Pons (tissue), 1 donor: ENCODE results near the gene PTPRM.
"Not testable (repeated sequence)": the region's sequence is repeated elsewhere in the genome, so short reads cannot be mapped to it uniquely, and the experiment has no call there.

ENCODE experiments used
- DNase-seq: peaks from one replicate; pipeline ENCODE4 v3.0.0-alpha.2; 2016; ENCODE audit warnings: low spot score

Gene PTPRM

DNA sequence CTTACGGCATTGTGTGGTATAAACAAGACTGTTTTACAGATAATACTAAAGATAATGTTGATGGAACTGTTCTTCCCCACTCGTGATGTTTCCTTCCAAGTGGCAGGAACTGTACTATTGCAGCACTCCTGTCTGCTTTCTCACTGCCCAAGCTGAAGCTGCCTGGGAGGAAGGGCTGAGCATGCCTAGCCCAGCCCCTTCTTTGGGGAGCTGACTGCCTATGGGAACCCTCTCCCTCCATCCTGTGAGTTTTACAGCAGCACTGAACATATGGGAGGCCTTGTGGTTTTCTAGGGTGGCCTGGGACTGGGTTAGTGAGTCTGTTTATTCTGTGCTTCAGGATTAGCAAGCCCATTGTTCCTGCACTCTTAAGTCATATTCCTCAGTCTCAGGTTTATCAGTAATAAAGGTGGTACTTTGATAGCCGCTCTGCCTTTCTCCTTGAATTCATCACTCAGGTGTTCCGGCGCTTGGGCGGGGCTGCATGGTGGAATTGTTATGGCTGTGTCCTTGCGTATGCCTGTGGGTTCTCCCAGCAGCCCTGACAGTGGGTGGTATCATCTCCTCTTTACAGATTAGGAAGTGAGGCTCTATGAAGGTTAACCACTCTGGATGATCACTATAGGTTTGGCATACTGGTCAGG, 379.7 kb downstream of the PTPRM start:
- DNase-seq, result peak; percentile 58

DNA sequence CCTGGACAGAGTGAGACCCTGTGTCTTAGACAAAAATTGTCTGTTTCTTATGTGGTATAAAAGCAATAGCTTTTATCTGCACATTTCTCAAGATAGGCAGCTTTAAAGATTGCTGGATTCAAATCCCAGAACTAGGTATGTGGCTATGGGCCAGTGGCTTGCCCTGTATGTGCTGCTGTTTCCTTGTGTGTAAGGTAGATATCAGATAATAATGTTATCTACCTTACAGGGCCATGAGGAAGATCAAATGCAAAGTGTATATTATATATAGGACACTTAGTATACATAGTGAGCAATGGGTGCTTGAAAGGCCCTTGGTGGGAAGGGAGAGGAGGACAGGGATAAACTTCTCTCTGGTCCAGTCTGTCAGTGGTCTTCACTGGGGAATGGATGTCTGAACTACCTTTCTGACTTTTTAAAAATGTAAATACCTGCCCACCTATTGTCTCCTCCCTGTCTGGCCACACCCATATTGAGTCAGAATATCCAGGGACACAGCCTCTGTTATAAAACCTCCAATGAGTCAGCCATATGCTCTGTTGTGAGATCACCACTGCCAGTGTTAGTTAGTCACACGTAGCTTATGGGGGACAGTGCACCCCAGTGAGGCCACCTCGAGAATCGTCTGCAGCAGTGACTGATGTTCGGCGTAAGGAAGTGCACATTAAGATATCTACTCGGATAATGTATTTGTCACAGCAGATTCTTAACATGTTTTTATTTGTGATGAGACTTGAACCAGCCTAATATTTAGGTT, 383.4 kb downstream of the PTPRM start:
- no peak for DNase-seq

GRCh38 chr18:7953095-7953958, 386.2 kb downstream of the PTPRM start:
- DNase-seq, result no peak

DNA sequence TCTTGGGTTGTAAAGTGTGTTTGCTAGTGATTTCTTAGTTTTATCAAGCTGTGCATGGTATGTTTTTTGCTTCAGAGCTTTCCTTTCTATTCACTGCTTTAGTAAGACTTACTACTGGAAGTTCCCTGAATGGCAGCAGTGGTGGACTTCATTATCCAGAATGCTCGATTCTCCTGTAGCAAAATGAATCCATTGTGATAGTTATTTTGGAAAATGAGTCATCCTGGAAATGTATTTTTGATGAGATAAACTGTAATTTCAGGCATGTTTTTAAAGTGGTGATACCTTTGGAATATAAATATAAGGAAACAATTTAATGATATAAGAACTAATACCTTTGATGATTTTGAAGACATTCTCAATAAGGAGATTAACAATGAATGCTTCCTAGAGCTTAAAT, 387.1 kb downstream of the PTPRM start:
- no peak for DNase-seq

- no peak for DNase-seq
Observed at GRCh38 chr18:7955175-7955574, 388.1 kb downstream of the PTPRM start.

DNA sequence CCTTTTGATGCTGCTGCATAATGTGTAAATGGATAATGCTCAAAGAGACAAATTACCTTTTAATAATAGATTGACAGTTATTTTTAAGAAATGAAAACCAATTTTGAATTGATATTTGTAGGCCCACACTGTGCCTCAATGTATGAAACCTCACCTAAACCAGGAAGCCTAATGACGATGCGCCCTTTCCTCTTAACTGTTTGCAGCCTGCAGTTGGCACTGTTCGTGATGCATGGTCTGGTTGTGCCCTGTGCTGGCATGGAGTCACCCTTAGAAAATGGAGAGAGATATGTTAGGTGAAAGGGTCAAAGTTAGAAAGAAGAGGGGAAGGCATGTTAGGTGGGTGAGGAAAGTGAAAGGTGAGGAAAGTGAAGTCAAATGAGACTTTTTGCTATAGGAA, 390.2 kb downstream of the PTPRM start:
- DNase-seq, result no peak

DNA sequence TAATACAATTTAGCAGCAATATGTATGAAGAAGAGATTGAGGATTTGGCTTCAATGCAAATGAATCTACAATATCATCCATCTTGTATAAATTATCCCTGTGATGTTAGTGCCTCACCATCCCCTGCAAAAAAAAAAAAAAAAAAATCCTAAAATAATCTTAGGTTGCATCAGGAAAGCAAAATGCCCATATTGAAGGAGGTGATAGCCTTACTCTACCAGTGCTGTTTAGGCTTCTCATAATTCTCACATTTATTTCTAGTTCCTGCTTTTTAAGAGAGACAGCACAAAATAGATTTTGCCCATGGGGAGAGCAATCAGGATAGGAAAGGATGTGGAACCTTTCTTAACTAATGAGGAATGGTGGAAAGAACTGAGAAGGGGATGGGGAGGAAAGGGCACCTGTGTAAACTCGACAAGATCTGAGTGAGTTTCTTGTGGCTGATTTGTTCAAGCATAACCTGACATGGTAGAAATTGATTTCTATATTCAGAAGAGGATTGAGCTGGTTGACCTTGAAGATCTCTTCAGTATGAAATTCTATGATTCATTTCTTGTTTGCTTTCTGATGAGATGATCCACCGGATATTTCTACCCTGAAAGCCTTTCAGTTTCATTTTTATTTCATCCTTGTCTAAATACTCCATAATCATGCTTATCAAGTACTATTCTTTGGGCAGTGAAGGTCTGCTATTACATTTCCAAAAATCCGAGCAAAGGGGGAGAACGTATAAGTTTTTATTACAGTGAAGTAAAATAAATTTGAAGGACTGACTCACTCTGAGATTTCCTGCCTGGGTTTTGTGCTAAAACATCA, 391.2 kb downstream of the PTPRM start:
- no peak for DNase-seq

DNA sequence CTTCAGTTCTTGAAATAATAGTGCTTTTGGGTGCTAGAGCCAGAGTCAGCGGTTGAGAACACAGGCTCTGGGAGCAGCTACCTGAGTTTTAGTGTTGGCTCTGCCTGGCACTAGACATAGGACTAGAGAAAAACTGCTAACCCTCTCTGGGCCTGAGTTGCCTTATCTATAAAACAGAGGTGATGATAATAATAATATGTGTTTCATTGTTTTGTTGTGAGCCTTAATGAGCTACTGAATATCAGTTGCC, 391.7 kb downstream of the PTPRM start:
- no peak for DNase-seq

- DNase-seq, result not testable (repeated sequence)
Observed at GRCh38 chr18:7966682-7967081, 399.6 kb downstream of the PTPRM start.

- DNase-seq, result no peak
Observed at GRCh38 chr18:7974200-7974874, 407.2 kb downstream of the PTPRM start.

DNA sequence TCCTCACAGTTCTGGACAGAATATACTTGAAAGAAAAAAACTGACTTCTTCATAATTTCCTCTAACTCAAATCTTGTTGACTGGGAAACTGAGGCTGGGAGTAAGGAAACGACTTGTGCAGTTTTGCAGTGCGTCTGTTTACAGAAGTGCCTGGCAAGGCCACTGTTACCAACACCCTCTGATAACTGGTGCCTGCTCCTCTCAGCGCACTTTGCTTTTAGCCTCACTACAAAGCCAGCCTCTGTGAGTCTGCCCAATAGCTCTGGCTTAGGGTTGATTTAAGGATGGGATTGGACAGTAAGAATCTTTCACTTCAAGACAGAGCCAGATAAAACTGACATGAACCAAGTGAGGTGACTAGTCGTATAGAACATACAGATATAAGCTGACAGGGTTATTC, 410.8 kb downstream of the PTPRM start:
- DNase-seq, result no peak

GRCh38 chr18:7978834-7979233, 411.7 kb downstream of the PTPRM start:
- no peak for DNase-seq

DNA sequence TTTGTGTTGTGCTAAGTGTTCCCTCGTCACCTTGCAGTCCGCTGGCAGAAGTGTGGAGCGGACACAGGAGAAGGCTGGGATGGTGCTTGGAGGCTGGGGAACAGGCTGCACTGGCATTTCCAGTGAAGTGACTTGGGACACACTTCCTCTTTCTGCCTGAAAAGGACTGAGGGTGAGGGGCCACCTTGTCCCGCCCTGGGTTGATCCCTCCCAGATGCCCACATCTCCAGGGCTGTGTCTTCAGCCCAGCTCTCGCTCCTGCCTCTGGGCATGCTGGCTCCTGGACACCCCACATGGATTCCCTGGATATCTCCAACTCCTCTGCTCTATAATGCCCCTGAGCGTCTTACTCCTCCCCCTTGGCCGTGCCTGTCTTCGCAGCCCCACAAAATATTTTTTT, 412.6 kb downstream of the PTPRM start:
- no peak for DNase-seq

GRCh38 chr18:7980136-7980535, 413.0 kb downstream of the PTPRM start:
- no peak for DNase-seq

GRCh38 chr18:7980656-7981055, 413.5 kb downstream of the PTPRM start:
- no peak for DNase-seq

GRCh38 chr18:7982216-7982615, 415.1 kb downstream of the PTPRM start:
- DNase-seq, result no peak

DNA sequence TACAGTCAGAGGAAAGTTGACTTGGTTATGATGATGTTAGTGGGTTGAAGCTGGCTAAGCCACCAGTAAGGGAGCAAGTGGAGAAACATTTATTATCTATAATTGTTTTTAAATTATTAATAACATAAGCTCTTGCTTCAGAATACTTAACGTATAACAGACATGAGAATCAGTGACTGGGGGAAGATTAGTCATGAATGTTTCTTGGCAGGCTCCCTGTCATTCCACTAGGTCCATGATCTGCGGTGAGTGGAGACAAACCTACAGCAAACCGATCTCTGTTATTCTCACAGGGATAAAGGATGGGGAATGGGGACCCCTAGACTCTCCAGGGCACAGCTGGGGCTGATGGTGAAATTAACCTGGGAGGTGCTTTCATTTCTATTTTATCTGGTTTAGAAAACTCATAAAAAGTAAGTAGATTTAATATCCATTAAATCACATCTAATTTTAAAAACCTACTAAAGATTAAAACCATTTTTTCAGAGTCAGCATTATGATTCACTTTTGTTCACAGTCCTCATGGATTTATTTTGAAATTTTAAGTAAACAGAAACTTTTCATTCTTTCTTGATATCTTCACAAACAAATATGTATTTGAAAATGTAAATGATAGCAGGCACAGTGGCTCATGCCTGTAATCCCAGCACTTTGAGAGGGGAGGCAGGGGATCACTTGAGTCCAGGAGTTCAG, 420.3 kb downstream of the PTPRM start:
- no peak for DNase-seq

- no peak for DNase-seq
Observed at GRCh38 chr18:7990670-7991069, 423.6 kb downstream of the PTPRM start.

- no peak for DNase-seq
Observed at GRCh38 chr18:8001711-8002301, 434.7 kb downstream of the PTPRM start.

DNA sequence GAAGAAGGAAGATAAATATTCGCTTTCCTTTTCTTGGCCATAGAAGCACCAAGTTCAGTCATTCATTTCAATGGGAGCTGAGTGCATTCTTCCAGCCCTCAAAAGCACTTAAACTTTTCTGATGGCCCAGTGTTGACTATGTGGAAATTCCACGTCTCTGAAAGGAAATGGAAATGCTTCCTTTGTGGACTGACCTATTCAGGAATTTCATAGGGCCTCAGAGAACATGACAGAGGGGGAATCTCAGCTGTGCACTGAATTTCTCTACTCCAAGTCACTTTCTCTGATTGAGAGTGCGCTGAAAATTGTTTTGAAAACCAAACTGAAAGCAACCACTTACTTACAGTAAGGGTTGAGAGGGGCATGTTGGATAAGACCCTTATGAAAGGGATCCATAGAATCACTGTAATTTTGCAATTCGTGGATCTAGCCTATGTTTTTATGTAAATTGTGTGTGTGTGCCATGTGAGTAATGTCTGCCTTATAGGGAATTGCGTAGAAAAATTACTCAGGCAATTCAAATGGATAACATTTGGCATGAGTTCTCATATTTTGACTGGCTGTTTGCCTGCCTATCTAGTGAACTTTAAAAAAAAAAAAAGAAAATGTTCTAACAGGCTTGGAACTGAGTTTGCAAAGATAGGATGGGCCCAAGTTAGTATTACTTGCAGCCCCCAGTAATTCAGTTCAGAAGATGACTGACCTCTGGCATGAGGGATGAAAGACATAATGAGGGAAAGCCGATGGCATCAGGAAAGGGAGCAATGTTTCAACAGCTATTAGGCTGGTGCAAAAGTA, 437.0 kb downstream of the PTPRM start:
- no peak for DNase-seq
